ENCODE data around the gene CHAD.

Gene CHAD

DNA sequence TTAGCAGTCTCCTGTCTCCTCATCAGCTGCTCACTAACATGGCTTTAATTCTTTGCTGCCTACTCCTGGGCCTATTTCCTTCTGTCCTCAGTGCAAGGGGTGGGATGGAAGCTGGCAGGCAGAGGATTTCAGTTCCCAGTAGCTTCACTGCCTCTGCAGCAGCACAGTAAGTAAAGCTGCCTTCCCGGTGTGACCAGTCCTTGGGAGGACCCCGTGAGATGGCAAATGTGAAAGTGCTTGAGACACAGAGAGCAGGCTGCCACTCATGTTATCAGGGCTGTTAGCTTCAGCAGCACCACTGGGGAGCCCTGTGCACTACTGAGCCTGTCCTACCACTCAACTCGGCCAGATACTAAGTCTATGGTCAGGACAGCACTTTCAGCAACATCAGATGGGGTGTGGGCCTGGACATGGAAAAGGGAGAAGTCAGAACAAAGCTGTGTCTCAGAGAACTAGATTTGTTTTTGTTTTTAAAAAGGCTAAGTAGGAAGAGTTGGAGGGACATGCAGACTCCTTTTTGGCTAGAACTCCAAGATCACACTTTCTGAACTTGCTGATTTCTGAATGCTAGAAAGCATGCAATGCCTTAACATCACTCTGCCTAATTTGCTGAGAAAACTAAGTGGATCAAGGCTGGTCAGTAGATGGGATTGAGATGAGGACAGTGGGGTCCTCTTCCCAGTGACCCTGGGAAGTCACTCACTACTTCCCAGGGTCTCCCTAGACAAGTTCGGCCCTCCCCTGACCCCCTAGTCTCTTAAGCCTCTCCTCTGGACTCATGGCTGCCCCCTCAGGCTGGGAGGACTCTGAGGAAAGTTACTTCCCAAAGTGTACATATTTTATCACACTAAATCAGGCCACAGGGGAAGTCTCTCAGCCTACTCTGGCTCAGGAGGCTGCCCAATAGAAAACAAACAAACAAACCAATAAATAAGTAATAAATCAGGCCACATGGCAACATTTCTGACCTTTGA is 41.6 kb downstream of the CHAD start:
- Histone ChIP-seq H3K4me3 (ENCODE audit: low read depth, low read length) (peak overlapping the region; percentile 65), H3K27me3 (ENCODE audit: insufficient read depth, low read length) (no peaks in the 10 kb centered on the region), H3K79me1 (ENCODE audit: low read length) (peaks cover 34% of the 10 kb centered on the region), H2BK120ac (ENCODE audit: insufficient read depth, low read length, poor library complexity) (peak overlapping the region; percentile 52), H3K27ac (ENCODE audit: low read depth, low read length) (peak overlapping the region; percentile 73), H3K4ac (ENCODE audit: low read depth, low read length) (peak overlapping the region; percentile 51), H2BK12ac (ENCODE audit: low read length) (peak overlapping the region; percentile 84), H3K23ac (ENCODE audit: low read length) (no peak overlapping the region), H3K9ac (ENCODE audit: low read length) (no peak overlapping the region), H2AFZ (ENCODE audit: insufficient read depth, low read length, poor library complexity) (peak overlapping the region; percentile 39), H2BK5ac (ENCODE audit: low read depth, low read length, poor library complexity) (peak overlapping the region; percentile 78), H3K18ac (ENCODE audit: low read length) (peak overlapping the region; percentile 72), H4K8ac (ENCODE audit: low read depth, low read length) (peak overlapping the region; percentile 59), H4K12ac (ENCODE audit: low read depth, low read length) (peak overlapping the region; percentile 80), H3K79me2 (ENCODE audit: control insufficient read depth, insufficient read depth, low read length, poor library complexity) (peaks cover 16% of the 10 kb centered on the region), H4K91ac (ENCODE audit: low read depth, low read length) (peak overlapping the region; percentile 72), H2AK5ac (ENCODE audit: low read length) (peak overlapping the region; percentile 18), H3K4me1 (ENCODE audit: control insufficient read depth in 1 of 2, insufficient read depth in 2 of 2, low read length in 2 of 2) (peaks cover 46 to 59% of the 10 kb centered on the region in 2 experiments), H3K36me3 (ENCODE audit: control insufficient read depth in 1 of 2, insufficient read depth in 2 of 2, low read length in 2 of 2) (no peaks in the 10 kb centered on the region), H3K14ac (ENCODE audit: low read length) (peak overlapping the region; percentile 38), H3K4me2 (ENCODE audit: low read length) (peak overlapping the region; percentile 62), H3K9me3 (ENCODE audit: insufficient read depth, low read depth, low read length) (no peaks in the 10 kb centered on the region)
- WGBS (ENCODE audit: extremely low coverage, insufficient coverage, insufficient read length), result no CpG with 5 or more reads among the region's 4 CpGs
- DNase-seq, result peak in 1 of 2 donors; percentile 29

DNA sequence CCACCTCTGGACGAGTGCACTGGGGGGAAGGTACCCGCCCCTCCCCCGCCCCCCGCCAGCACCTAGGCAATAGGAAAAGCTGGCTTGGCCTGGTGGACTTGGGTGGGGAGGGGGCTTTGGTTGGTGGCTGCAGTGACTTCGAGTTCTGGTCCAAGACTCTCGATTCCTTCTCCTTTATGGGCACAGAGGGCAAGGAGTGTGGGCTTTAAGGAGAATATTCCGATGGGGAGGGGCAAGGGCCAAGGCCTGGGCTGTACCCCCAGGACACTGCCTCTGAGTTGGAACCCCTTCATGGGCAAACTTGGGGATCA is 42.3 kb downstream of the CHAD start:
- peak overlapping the region; percentile 52 for H2BK120ac ChIP-seq (ENCODE audit: insufficient read depth, low read length, poor library complexity)

GRCh38 chr17:50425682-50426471 is 42.8 kb downstream of the CHAD start, which contains the start of gene ACSF2:
Gene ACSF2 (plus strand): TSS chr17:50426218. CDS start chr17:50426262, 44 bp downstream.
- Histone ChIP-seq H3K23ac (ENCODE audit: low read length) (no peak within 1 kb of the TSS), H2BK120ac (ENCODE audit: insufficient read depth, low read length, poor library complexity) (peak within 1 kb of the TSS; percentile 77), H2AFZ (ENCODE audit: insufficient read depth, low read length, poor library complexity) (peak within 1 kb of the TSS; percentile 94), H3K4me3 (ENCODE audit: low read depth, low read length) (peak within 1 kb of the TSS; percentile 74), H3K27me3 (ENCODE audit: insufficient read depth, low read length) (no peaks in the 10 kb centered on the region), H3K36me3 (ENCODE audit: control insufficient read depth in 1 of 2, insufficient read depth in 2 of 2, low read length in 2 of 2) (no peaks in the 10 kb centered on the region), H3K79me2 (ENCODE audit: control insufficient read depth, insufficient read depth, low read length, poor library complexity) (peaks cover 16% of the 10 kb centered on the region), H3K14ac (ENCODE audit: low read length) (peak within 1 kb of the TSS; percentile 80), H3K4me2 (ENCODE audit: low read length) (peak within 1 kb of the TSS; percentile 62), H3K4ac (ENCODE audit: low read depth, low read length) (peak within 1 kb of the TSS; percentile 93), H3K4me1 (ENCODE audit: control insufficient read depth in 1 of 2, insufficient read depth in 2 of 2, low read length in 2 of 2) (peaks cover 43 to 53% of the 10 kb centered on the region in 2 experiments), H3K9ac (ENCODE audit: low read length) (peak within 1 kb of the TSS; percentile 11), H3K79me1 (ENCODE audit: low read length) (peaks cover 33% of the 10 kb centered on the region), H3K18ac (ENCODE audit: low read length) (peak within 1 kb of the TSS; percentile 85), H2BK5ac (ENCODE audit: low read depth, low read length, poor library complexity) (peak within 1 kb of the TSS; percentile 78), H4K91ac (ENCODE audit: low read depth, low read length) (peak within 1 kb of the TSS; percentile 72), H2AK5ac (ENCODE audit: low read length) (peak within 1 kb of the TSS; percentile 76), H3K27ac (ENCODE audit: low read depth, low read length) (peak within 1 kb of the TSS; percentile 80), H3K9me3 (ENCODE audit: insufficient read depth, low read depth, low read length) (no peaks in the 10 kb centered on the region), H4K8ac (ENCODE audit: low read depth, low read length) (peak within 1 kb of the TSS; percentile 79), H4K12ac (ENCODE audit: low read depth, low read length) (peak within 1 kb of the TSS; percentile 82), H2BK12ac (ENCODE audit: low read length) (peak within 1 kb of the TSS; percentile 84)
- WGBS (ENCODE audit: extremely low coverage, insufficient coverage, insufficient read length), result no CpG with 5 or more reads among the region's 70 CpGs
- peak; percentile 40 to 71 for DNase-seq

More for the DNA sequence above, 42.3 kb downstream of the CHAD start:
- Histone ChIP-seq H3K14ac (ENCODE audit: low read length) (peak overlapping the region; percentile 38), H3K23ac (ENCODE audit: low read length) (no peak overlapping the region), H3K18ac (ENCODE audit: low read length) (peak overlapping the region; percentile 72), H2BK5ac (ENCODE audit: low read depth, low read length, poor library complexity) (peak overlapping the region; percentile 78), H3K36me3 (ENCODE audit: control insufficient read depth in 1 of 2, insufficient read depth in 2 of 2, low read length in 2 of 2) (no peaks in the 10 kb centered on the region), H4K8ac (ENCODE audit: low read depth, low read length) (peak overlapping the region; percentile 59), H2BK12ac (ENCODE audit: low read length) (peak overlapping the region; percentile 84), H3K27me3 (ENCODE audit: insufficient read depth, low read length) (no peaks in the 10 kb centered on the region), H3K9me3 (ENCODE audit: insufficient read depth, low read depth, low read length) (no peaks in the 10 kb centered on the region), H3K4me2 (ENCODE audit: low read length) (peak overlapping the region; percentile 62), H4K91ac (ENCODE audit: low read depth, low read length) (peak overlapping the region; percentile 72), H3K79me2 (ENCODE audit: control insufficient read depth, insufficient read depth, low read length, poor library complexity) (peaks cover 16% of the 10 kb centered on the region), H2AFZ (ENCODE audit: insufficient read depth, low read length, poor library complexity) (peak overlapping the region; percentile 39), H3K79me1 (ENCODE audit: low read length) (peaks cover 33% of the 10 kb centered on the region), H3K4me3 (ENCODE audit: low read depth, low read length) (peak overlapping the region; percentile 74), H4K12ac (ENCODE audit: low read depth, low read length) (peak overlapping the region; percentile 80), H3K27ac (ENCODE audit: low read depth, low read length) (peak overlapping the region; percentile 80), H3K4me1 (ENCODE audit: control insufficient read depth in 1 of 2, insufficient read depth in 2 of 2, low read length in 2 of 2) (peaks cover 43 to 53% of the 10 kb centered on the region in 2 experiments), H2AK5ac (ENCODE audit: low read length) (peak overlapping the region; percentile 18), H3K9ac (ENCODE audit: low read length) (no peak overlapping the region), H3K4ac (ENCODE audit: low read depth, low read length) (peak overlapping the region; percentile 51)
- no CpG with 5 or more reads among the region's 7 CpGs for WGBS (ENCODE audit: extremely low coverage, insufficient coverage, insufficient read length)
- no peak for DNase-seq

DNA sequence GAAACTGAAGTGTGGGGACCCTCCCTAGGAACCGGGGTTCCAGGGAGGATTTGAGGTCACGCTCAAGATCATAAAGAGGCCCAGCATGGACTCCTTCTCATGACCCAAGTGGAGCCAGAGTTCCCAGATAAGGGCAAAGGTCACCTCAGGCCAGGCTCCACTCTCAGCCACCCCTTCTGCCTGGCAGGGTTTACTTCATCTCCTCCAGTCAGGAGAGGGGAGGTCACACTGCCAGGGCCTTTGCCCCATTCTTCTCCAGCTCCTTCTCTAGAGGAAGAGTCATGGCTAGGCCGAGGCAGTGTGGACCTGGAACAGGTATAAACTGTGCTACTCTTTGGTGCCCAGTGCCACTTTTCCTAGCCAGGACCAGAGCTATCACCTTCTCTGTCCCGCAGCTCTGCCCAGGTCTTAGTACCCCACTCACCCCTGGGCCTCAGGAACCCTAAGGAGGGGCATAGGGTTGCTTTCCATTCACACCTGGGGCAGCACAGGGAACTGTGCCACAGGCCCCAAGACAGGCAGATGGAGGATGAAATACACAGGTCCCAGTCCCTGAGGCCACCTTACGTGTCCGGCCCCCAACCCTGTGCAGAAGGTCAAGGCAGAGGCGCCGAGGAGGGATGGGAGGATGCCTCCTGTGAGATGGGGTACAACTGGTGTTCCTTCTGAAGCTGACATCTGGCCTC is 43.5 kb downstream of the CHAD start:
- H3K4me3 ChIP-seq (ENCODE audit: low read depth, low read length), result no peak overlapping the region
- peak overlapping the region; percentile 52 for H2AFZ ChIP-seq (ENCODE audit: insufficient read depth, low read length, poor library complexity)
- peak overlapping the region; percentile 35 for H3K4ac ChIP-seq (ENCODE audit: low read depth, low read length)
- peak overlapping the region; percentile 44 for H2BK120ac ChIP-seq (ENCODE audit: insufficient read depth, low read length, poor library complexity)
- no peaks in the 10 kb centered on the region for H3K9me3 ChIP-seq (ENCODE audit: insufficient read depth, low read depth, low read length)
- peak overlapping the region; percentile 33 for H4K12ac ChIP-seq (ENCODE audit: low read depth, low read length)
- H3K4me1 ChIP-seq (ENCODE audit: control insufficient read depth in 1 of 2, insufficient read depth in 2 of 2, low read length in 2 of 2), result peaks cover 42 to 53% of the 10 kb centered on the region in 2 experiments
- peak overlapping the region; percentile 80 for H3K14ac ChIP-seq (ENCODE audit: low read length)
- H4K91ac ChIP-seq (ENCODE audit: low read depth, low read length), result peak overlapping the region; percentile 64
- H3K23ac ChIP-seq (ENCODE audit: low read length), result no peak overlapping the region
- DNase-seq, result no peak
- peak overlapping the region; percentile 83 for H2BK12ac ChIP-seq (ENCODE audit: low read length)
- H4K8ac ChIP-seq (ENCODE audit: low read depth, low read length), result peak overlapping the region; percentile 55
- no CpG with 5 or more reads among the region's 8 CpGs for WGBS (ENCODE audit: extremely low coverage, insufficient coverage, insufficient read length)
- no peaks in the 10 kb centered on the region for H3K36me3 ChIP-seq (ENCODE audit: control insufficient read depth in 1 of 2, insufficient read depth in 2 of 2, low read length in 2 of 2)
- H3K27ac ChIP-seq (ENCODE audit: low read depth, low read length), result peak overlapping the region; percentile 54
- peak overlapping the region; percentile 59 for H2BK5ac ChIP-seq (ENCODE audit: low read depth, low read length, poor library complexity)
- H3K79me2 ChIP-seq (ENCODE audit: control insufficient read depth, insufficient read depth, low read length, poor library complexity), result peaks cover 16% of the 10 kb centered on the region
- peak overlapping the region; percentile 62 for H3K4me2 ChIP-seq (ENCODE audit: low read length)
- peak overlapping the region; percentile 76 for H2AK5ac ChIP-seq (ENCODE audit: low read length)
- no peaks in the 10 kb centered on the region for H3K27me3 ChIP-seq (ENCODE audit: insufficient read depth, low read length)
- no peak overlapping the region for H3K9ac ChIP-seq (ENCODE audit: low read length)
- peak overlapping the region; percentile 36 for H3K18ac ChIP-seq (ENCODE audit: low read length)
- peaks cover 33% of the 10 kb centered on the region for H3K79me1 ChIP-seq (ENCODE audit: low read length)

Data from trophoblast cell (in vitro differentiated cells and primary cell).